Measurements from ENCODE around the gene LINC00305. TPM values are rescaled to one million over a fixed set of nuclear protein-coding genes. Genes with fewer than 3 reads are reported as not detected.

The LINC00305 gene
- not detected for total RNA-seq

GRCh38 chr18:64148988-64149387 is at the start of gene LINC00305:
TSS of gene LINC00305 (minus strand) at chr18:64149088.
- Mint-ChIP-seq H3K4me3 (no peak within 1 kb of the TSS), H3K36me3 (no peaks in the 10 kb centered on the region), H3K4me1 (ENCODE audit: low read depth) (no peaks in the 10 kb centered on the region), H3K9me3 (no peaks in the 10 kb centered on the region), H3K27me3 (no peaks in the 10 kb centered on the region), H3K27ac (no peak within 1 kb of the TSS)
- ChIA-PET POLR2A (no interaction called here), CTCF (no interaction called here)
- no peak for DNase-seq
- intact Hi-C loops (cut with micrococcal nuclease): no loop called here

- ChIA-PET CTCF (no interaction called here), POLR2A (no interaction called here)
- H3K4me3 Mint-ChIP-seq: no peak overlapping the region
- H3K9me3 Mint-ChIP-seq: no peaks in the 10 kb centered on the region
- no peak overlapping the region for H3K27ac Mint-ChIP-seq
- intact Hi-C loops (cut with micrococcal nuclease): no loop called here
- no peak for DNase-seq
- H3K4me1 Mint-ChIP-seq (ENCODE audit: low read depth): no peaks in the 10 kb centered on the region
- H3K27me3 Mint-ChIP-seq: no peaks in the 10 kb centered on the region
- no peaks in the 10 kb centered on the region for H3K36me3 Mint-ChIP-seq
Measured at GRCh38 chr18:64191069-64191468, 42.2 kb upstream of the LINC00305 start.

GRCh38 chr18:64185987-64186386 is 37.1 kb upstream of the LINC00305 start:
- H3K4me3 Mint-ChIP-seq: no peak overlapping the region
- no peaks in the 10 kb centered on the region for H3K27me3 Mint-ChIP-seq
- no peak for DNase-seq
- CTCF ChIA-PET: no interaction called here
- intact Hi-C loops (cut with micrococcal nuclease): no loop called here
- no peak overlapping the region for H3K27ac Mint-ChIP-seq
- no peaks in the 10 kb centered on the region for H3K9me3 Mint-ChIP-seq
- no peaks in the 10 kb centered on the region for H3K36me3 Mint-ChIP-seq
- no peaks in the 10 kb centered on the region for H3K4me1 Mint-ChIP-seq (ENCODE audit: low read depth)
- POLR2A ChIA-PET: no interaction called here

- H3K4me1 Mint-ChIP-seq (ENCODE audit: low read depth): no peaks in the 10 kb centered on the region
- ChIA-PET CTCF (no interaction called here), POLR2A (no interaction called here)
- no peaks in the 10 kb centered on the region for H3K27me3 Mint-ChIP-seq
- no peaks in the 10 kb centered on the region for H3K36me3 Mint-ChIP-seq
- intact Hi-C loops (cut with micrococcal nuclease): no loop called here
- DNase-seq: no peak
- no peak overlapping the region for H3K27ac Mint-ChIP-seq
- H3K9me3 Mint-ChIP-seq: no peaks in the 10 kb centered on the region
- no peak overlapping the region for H3K4me3 Mint-ChIP-seq
Measured at GRCh38 chr18:64183665-64184064, 34.8 kb upstream of the LINC00305 start.

- DNase-seq: no peak
- intact Hi-C loops (cut with micrococcal nuclease): no loop called here
- Mint-ChIP-seq H3K36me3 (no peaks in the 10 kb centered on the region), H3K9me3 (no peaks in the 10 kb centered on the region), H3K4me1 (ENCODE audit: low read depth) (no peaks in the 10 kb centered on the region), H3K27me3 (no peaks in the 10 kb centered on the region), H3K4me3 (no peak overlapping the region), H3K27ac (no peak overlapping the region)
- ChIA-PET CTCF (no interaction called here), POLR2A (no interaction called here)
Measured at GRCh38 chr18:64180617-64181016, 31.7 kb upstream of the LINC00305 start.

GRCh38 chr18:64180171-64180570 is 31.3 kb upstream of the LINC00305 start:
- H3K27me3 Mint-ChIP-seq: no peaks in the 10 kb centered on the region
- H3K27ac Mint-ChIP-seq: no peak overlapping the region
- no peak for DNase-seq
- no peaks in the 10 kb centered on the region for H3K36me3 Mint-ChIP-seq
- ChIA-PET CTCF (no interaction called here), POLR2A (no interaction called here)
- no peaks in the 10 kb centered on the region for H3K9me3 Mint-ChIP-seq
- H3K4me3 Mint-ChIP-seq: no peak overlapping the region
- H3K4me1 Mint-ChIP-seq (ENCODE audit: low read depth): no peaks in the 10 kb centered on the region
- intact Hi-C loops (cut with micrococcal nuclease): no loop called here

GRCh38 chr18:64179556-64180080 is 30.7 kb upstream of the LINC00305 start:
- H3K9me3 Mint-ChIP-seq: no peaks in the 10 kb centered on the region
- no peak for DNase-seq
- no peak overlapping the region for H3K27ac Mint-ChIP-seq
- H3K4me3 Mint-ChIP-seq: no peak overlapping the region
- H3K27me3 Mint-ChIP-seq: no peaks in the 10 kb centered on the region
- H3K4me1 Mint-ChIP-seq (ENCODE audit: low read depth): no peaks in the 10 kb centered on the region
- POLR2A ChIA-PET: no interaction called here
- intact Hi-C loops (cut with micrococcal nuclease): no loop called here
- H3K36me3 Mint-ChIP-seq: no peaks in the 10 kb centered on the region
- CTCF ChIA-PET: interaction anchor here (0.6 kb wide), 1 partner anchor 674 kb away, joined by 3 read pairs; no protein-coding TSS in a partner anchor

GRCh38 chr18:64178860-64179259 is 30.0 kb upstream of the LINC00305 start:
- intact Hi-C loops (cut with micrococcal nuclease): no loop called here
- no peaks in the 10 kb centered on the region for H3K4me1 Mint-ChIP-seq (ENCODE audit: low read depth)
- DNase-seq: no peak
- CTCF ChIA-PET: interaction anchor here (0.6 to 1.3 kb wide), 2 partner anchors 13 to 673 kb away, joined by 3 to 4 read pairs; no protein-coding TSS in a partner anchor
- no peak overlapping the region for H3K4me3 Mint-ChIP-seq
- POLR2A ChIA-PET: no interaction called here
- H3K9me3 Mint-ChIP-seq: no peaks in the 10 kb centered on the region
- H3K27me3 Mint-ChIP-seq: no peaks in the 10 kb centered on the region
- H3K36me3 Mint-ChIP-seq: no peaks in the 10 kb centered on the region
- H3K27ac Mint-ChIP-seq: no peak overlapping the region

GRCh38 chr18:64175432-64175831 is 26.5 kb upstream of the LINC00305 start:
- Mint-ChIP-seq H3K27ac (no peak overlapping the region), H3K4me1 (ENCODE audit: low read depth) (no peaks in the 10 kb centered on the region), H3K4me3 (no peak overlapping the region), H3K27me3 (no peaks in the 10 kb centered on the region), H3K9me3 (peaks cover 2% of the 10 kb centered on the region), H3K36me3 (no peaks in the 10 kb centered on the region)
- intact Hi-C loops (cut with micrococcal nuclease): no loop called here
- CTCF ChIA-PET: no interaction called here
- POLR2A ChIA-PET: no interaction called here
- DNase-seq: no peak

- Mint-ChIP-seq H3K4me3 (no peak overlapping the region), H3K27ac (no peak overlapping the region), H3K4me1 (ENCODE audit: low read depth) (no peaks in the 10 kb centered on the region), H3K36me3 (no peaks in the 10 kb centered on the region), H3K27me3 (no peaks in the 10 kb centered on the region), H3K9me3 (peaks cover 2% of the 10 kb centered on the region)
- POLR2A ChIA-PET: no interaction called here
- intact Hi-C loops (cut with micrococcal nuclease): no loop called here
- CTCF ChIA-PET: no interaction called here
- DNase-seq: no peak
Measured at GRCh38 chr18:64171576-64171975, 22.7 kb upstream of the LINC00305 start.

GRCh38 chr18:64167408-64167925 is 18.6 kb upstream of the LINC00305 start:
- DNase-seq: no peak
- Mint-ChIP-seq H3K4me1 (ENCODE audit: low read depth) (no peaks in the 10 kb centered on the region), H3K4me3 (no peak overlapping the region), H3K9me3 (peaks cover 1% of the 10 kb centered on the region), H3K27me3 (no peaks in the 10 kb centered on the region), H3K27ac (no peak overlapping the region), H3K36me3 (no peaks in the 10 kb centered on the region)
- intact Hi-C loops (cut with micrococcal nuclease): no loop called here
- POLR2A ChIA-PET: no interaction called here
- CTCF ChIA-PET: no interaction called here

GRCh38 chr18:64165906-64166305 is 17.0 kb upstream of the LINC00305 start:
- no peak for DNase-seq
- ChIA-PET POLR2A (no interaction called here), CTCF (interaction anchor here (1.1 kb wide), 1 partner anchor 12 kb away, joined by 4 read pairs; no protein-coding TSS in a partner anchor)
- Mint-ChIP-seq H3K4me1 (ENCODE audit: low read depth) (no peaks in the 10 kb centered on the region), H3K36me3 (no peaks in the 10 kb centered on the region), H3K4me3 (no peak overlapping the region), H3K9me3 (no peaks in the 10 kb centered on the region), H3K27ac (no peak overlapping the region), H3K27me3 (no peaks in the 10 kb centered on the region)
- intact Hi-C loops (cut with micrococcal nuclease): no loop called here

GRCh38 chr18:64164883-64165282 is 16.0 kb upstream of the LINC00305 start:
- CTCF ChIA-PET: interaction anchor here (1.1 kb wide), 1 partner anchor 13 kb away, joined by 4 read pairs; no protein-coding TSS in a partner anchor

More at GRCh38 chr18:64164883-64165282, 16.0 kb upstream of the LINC00305 start:
- H3K36me3 Mint-ChIP-seq: no peaks in the 10 kb centered on the region
- H3K9me3 Mint-ChIP-seq: no peaks in the 10 kb centered on the region
- no peak for DNase-seq
- intact Hi-C loops (cut with micrococcal nuclease): no loop called here
- POLR2A ChIA-PET: no interaction called here
- no peaks in the 10 kb centered on the region for H3K4me1 Mint-ChIP-seq (ENCODE audit: low read depth)
- no peaks in the 10 kb centered on the region for H3K27me3 Mint-ChIP-seq
- no peak overlapping the region for H3K27ac Mint-ChIP-seq
- no peak overlapping the region for H3K4me3 Mint-ChIP-seq

Data from activated CD4-positive, alpha-beta memory T cell treated with anti-CD3 and anti-CD28 coated beads for 36 hours (primary cell).